ENCODE data around the gene COQ8A.

- TF ChIP-seq CTCF (IDR thresholded peaks at IDR 0.05 in 2 of 3, conservative IDR thresholded peaks at IDR 0.05 in 1 of 3; ENCODE audit: borderline replicate concordance in 1 of 3, insufficient read depth in 1 of 3, low read depth in 2 of 3, low read length in 2 of 3) = no peak
- no peak for TF ChIP-seq SIN3A (IDR thresholded peaks at IDR 0.05; ENCODE audit: low read depth)
- no peak for TF ChIP-seq POLR2A (IDR thresholded peaks at IDR 0.05; ENCODE audit: borderline replicate concordance, extremely low read depth, insufficient read depth, insufficient read length)
- TF ChIP-seq EGR1 (IDR thresholded peaks at IDR 0.05; ENCODE audit: low read depth) = no peak
Measured at GRCh38 chr1:226949401-226949800, 9.3 kb downstream of the COQ8A start.
